Neural progenitor cell (in vitro differentiated cells): ENCODE measurements around the gene RNF114. TPM values are rescaled to one million over a fixed set of nuclear protein-coding genes. Genes with fewer than 3 reads are reported as not detected.
A peak's percentile ranks its signal among the peaks of the same experiment; 100 is the strongest.

ENCODE experiments used
- DNase-seq: peaks from one replicate; pipeline ENCODE4 v3.0.0-alpha.2; 2016; ENCODE audit warnings: low spot score
- H2AFZ ChIP-seq: fragments of 200-600 bp; sonication (generic); replicated peaks from 2 replicates; pipeline ENCODE4 v1.6.1; 2016; ENCODE audit warnings: antibody characterized with exemption
- H3F3A ChIP-seq: fragments of 200-600 bp; sonication (generic); 2 replicates; pipeline ENCODE4 v1.6.1; 2016; ENCODE audit warnings: antibody characterized with exemption, low read depth
- H3K27ac ChIP-seq: fragments of 200-600 bp; sonication (generic); 2 replicates; pipeline ENCODE4 v1.5.1; 2016; ENCODE audit warnings: mild to moderate bottlenecking
- H3K27me3 ChIP-seq: fragments of 200-600 bp; sonication (generic); 2 replicates; pipeline ENCODE4 v1.6.1; 2016; ENCODE audit warnings: mild to moderate bottlenecking, moderate library complexity
- H3K36me3 ChIP-seq: fragments of 200-600 bp; sonication (generic); 2 replicates; pipeline ENCODE4 v1.5.1; 2016
- H3K4me1 ChIP-seq: fragments of 200-600 bp; sonication (generic); 2 replicates; pipeline ENCODE4 v1.6.1; 2016; ENCODE audit warnings: mixed run types
- H3K4me2 ChIP-seq: fragments of 200-600 bp; sonication (generic); 2 replicates; pipeline ENCODE4 v1.6.1; 2016
- H3K4me3 ChIP-seq: fragments of 200-600 bp; sonication (generic); 2 replicates; pipeline ENCODE4 v1.5.1; 2016
- H3K79me2 ChIP-seq: fragments of 200-600 bp; sonication (generic); 2 replicates; pipeline ENCODE4 v1.6.1; 2016; ENCODE audit warnings: low read depth
- H3K9ac ChIP-seq: fragments of 200-600 bp; sonication (generic); 2 replicates; pipeline ENCODE4 v1.6.1; 2016
- H3K9me3 ChIP-seq: fragments of 200-600 bp; sonication (generic); 2 replicates; pipeline ENCODE4 v1.5.1; 2016; ENCODE audit warnings: low read depth
- H4K20me1 ChIP-seq: fragments of 200-600 bp; sonication (generic); 2 replicates; pipeline ENCODE4 v1.6.1; 2016; ENCODE audit warnings: low read depth
- H3K27ac Mint-ChIP-seq: 3 replicates; pipeline ENCODE4 v1.8.0; 2021; ENCODE audit warnings: mixed read lengths
- H3K27me3 Mint-ChIP-seq: 2 replicates; pipeline ENCODE4 v1.8.0; 2022; ENCODE audit warnings: low read depth, mild to moderate bottlenecking, inconsistent platforms, moderate library complexity, mixed read lengths; ENCODE audit not compliant: insufficient read depth
- H3K36me3 Mint-ChIP-seq: 3 replicates; pipeline ENCODE4 v1.8.0; 2021; ENCODE audit warnings: mixed read lengths
- H3K4me1 Mint-ChIP-seq: 3 replicates; pipeline ENCODE4 v1.8.0; 2021; ENCODE audit warnings: mixed read lengths
- H3K4me3 Mint-ChIP-seq: 3 replicates; pipeline ENCODE4 v1.8.0; 2021; ENCODE audit warnings: mild to moderate bottlenecking, moderate library complexity, mixed read lengths
- H3K9me3 Mint-ChIP-seq: 3 replicates; pipeline ENCODE4 v1.8.0; 2020; ENCODE audit warnings: mixed read lengths
- EZH2 ChIP-seq: fragments of 200-600 bp; sonication (generic); IDR thresholded peaks from 2 replicates; pipeline ENCODE4 v1.6.1; 2017; ENCODE audit warnings: antibody characterized with exemption, mild to moderate bottlenecking, moderate library complexity
- EZH2phosphoT487 ChIP-seq: fragments of 200-600 bp; sonication (generic); IDR thresholded peaks from 2 replicates; pipeline ENCODE4 v1.6.1; 2017; ENCODE audit warnings: antibody characterized with exemption
- total RNA-seq: library from RNA; depleted of rRNA; stranded (reverse); fragments of >200 nt; gene quantifications from 2 replicates; pipeline ENCODE4 v1.2.3, GENCODE V29; 2015; ENCODE audit warnings: low replicate concordance
- TF ChIP-seq, protein P1 (sequence below): fragments of 200-600 bp; sonication (generic); IDR thresholded peaks from 2 replicates; pipeline ENCODE4 v1.5.1; 2017; ENCODE audit warnings: antibody characterized with exemption, mild to moderate bottlenecking

RNF114 gene
- total RNA-seq, 1 donor from 2014 or later, result 41.3 TPM

DNA sequence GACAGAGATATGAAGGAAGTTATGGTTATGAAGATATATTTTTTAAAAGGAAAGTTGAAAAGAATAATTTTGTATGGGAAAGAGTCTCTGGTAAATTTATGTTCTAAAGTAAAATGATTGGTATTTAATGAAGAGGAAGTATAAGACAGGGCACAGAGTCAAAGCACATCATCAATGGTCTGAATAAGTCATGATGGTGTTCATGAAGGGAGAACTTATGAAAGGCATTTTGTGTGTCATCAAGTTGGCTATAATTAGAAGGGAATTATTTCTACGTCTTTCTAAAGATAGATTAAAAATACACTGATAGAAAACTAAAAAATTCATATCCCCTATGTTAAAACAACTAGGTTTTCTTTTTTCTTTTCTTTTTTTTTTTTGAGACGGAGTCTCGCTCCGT is 25.2 kb downstream of the RNF114 start:
- no peak overlapping the region for H3K4me3 ChIP-seq
- no peak overlapping the region for H3K9ac ChIP-seq
- H2AFZ ChIP-seq, result no peak overlapping the region
- no peak overlapping the region for H3K4me2 ChIP-seq
- no peaks in the 10 kb centered on the region for H3K27me3 ChIP-seq
- Mint-ChIP-seq H3K4me3 (no peak overlapping the region), H3K27ac (no peak overlapping the region), H3K9me3 (peaks cover 5% of the 10 kb centered on the region), H3K27me3 (peaks cover 7% of the 10 kb centered on the region), H3K36me3 (peaks cover 16% of the 10 kb centered on the region), H3K4me1 (no peaks in the 10 kb centered on the region)
- no peaks in the 10 kb centered on the region for H3K36me3 ChIP-seq
- TF ChIP-seq EZH2phosphoT487 (no peak), EZH2 (no peak)
- TF ChIP-seq, protein P1, sequence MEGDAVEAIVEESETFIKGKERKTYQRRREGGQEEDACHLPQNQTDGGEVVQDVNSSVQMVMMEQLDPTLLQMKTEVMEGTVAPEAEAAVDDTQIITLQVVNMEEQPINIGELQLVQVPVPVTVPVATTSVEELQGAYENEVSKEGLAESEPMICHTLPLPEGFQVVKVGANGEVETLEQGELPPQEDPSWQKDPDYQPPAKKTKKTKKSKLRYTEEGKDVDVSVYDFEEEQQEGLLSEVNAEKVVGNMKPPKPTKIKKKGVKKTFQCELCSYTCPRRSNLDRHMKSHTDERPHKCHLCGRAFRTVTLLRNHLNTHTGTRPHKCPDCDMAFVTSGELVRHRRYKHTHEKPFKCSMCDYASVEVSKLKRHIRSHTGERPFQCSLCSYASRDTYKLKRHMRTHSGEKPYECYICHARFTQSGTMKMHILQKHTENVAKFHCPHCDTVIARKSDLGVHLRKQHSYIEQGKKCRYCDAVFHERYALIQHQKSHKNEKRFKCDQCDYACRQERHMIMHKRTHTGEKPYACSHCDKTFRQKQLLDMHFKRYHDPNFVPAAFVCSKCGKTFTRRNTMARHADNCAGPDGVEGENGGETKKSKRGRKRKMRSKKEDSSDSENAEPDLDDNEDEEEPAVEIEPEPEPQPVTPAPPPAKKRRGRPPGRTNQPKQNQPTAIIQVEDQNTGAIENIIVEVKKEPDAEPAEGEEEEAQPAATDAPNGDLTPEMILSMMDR, result no peak
- peaks cover 5% of the 10 kb centered on the region for H3F3A ChIP-seq
- no peak for DNase-seq
- H3K79me2 ChIP-seq, result no peaks in the 10 kb centered on the region
- no peaks in the 10 kb centered on the region for H3K9me3 ChIP-seq
- H3K4me1 ChIP-seq, result no peaks in the 10 kb centered on the region
- no peak overlapping the region for H3K27ac ChIP-seq
- no peaks in the 10 kb centered on the region for H4K20me1 ChIP-seq

DNA sequence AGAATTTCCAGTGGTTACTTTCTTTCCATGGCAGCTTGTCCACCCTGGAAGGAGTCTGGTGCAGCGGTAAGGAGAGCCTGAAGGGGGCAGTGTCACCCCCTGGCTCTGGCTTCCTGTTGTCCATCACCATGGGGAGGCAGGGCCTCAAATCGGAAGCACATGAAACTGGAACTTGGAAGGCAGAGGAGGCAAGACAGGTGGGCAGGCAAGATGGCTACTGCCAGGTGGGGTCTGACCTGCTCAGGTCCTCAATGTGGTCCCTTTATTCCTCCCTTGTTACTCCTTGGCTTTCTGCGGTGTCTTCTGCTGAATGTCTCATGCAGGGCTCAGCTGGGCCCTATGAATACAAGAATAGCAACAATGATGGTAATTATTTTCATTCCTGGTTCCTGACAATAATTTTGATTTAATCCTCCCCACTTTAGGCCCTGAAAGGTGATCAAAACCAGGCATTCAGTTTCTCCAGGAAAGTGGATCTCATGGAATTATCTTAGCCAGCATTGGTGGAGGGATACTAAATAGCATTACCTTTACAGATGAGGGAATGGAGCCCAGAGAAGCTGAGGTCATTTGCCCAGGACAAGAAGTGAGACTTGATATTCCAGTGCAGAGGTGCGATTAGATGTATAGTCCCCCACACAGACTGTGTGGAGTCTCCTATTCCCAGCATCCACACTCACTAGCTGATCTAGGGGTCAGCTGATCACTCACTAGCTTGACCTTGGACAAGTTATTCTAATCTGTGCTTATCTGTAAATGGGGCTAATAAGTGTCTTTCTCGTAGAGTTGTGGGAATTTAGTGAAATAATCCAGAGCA is 29.0 kb downstream of the RNF114 start:
- no peak overlapping the region for H3K27ac ChIP-seq
- H3K4me3 ChIP-seq, result no peak overlapping the region
- H3K79me2 ChIP-seq, result no peaks in the 10 kb centered on the region
- no peaks in the 10 kb centered on the region for H3K9me3 ChIP-seq
- Mint-ChIP-seq H3K27me3 (peaks cover 2% of the 10 kb centered on the region), H3K27ac (no peak overlapping the region), H3K4me1 (peaks cover 3% of the 10 kb centered on the region), H3K4me3 (no peak overlapping the region), H3K36me3 (peaks cover 3% of the 10 kb centered on the region), H3K9me3 (peaks cover 3% of the 10 kb centered on the region)
- DNase-seq, result peak; percentile 67
- H4K20me1 ChIP-seq, result no peaks in the 10 kb centered on the region
- H2AFZ ChIP-seq, result no peak overlapping the region
- H3K36me3 ChIP-seq, result no peaks in the 10 kb centered on the region
- no peaks in the 10 kb centered on the region for H3K27me3 ChIP-seq
- H3K4me2 ChIP-seq, result no peak overlapping the region
- H3F3A ChIP-seq, result peaks cover 5% of the 10 kb centered on the region
- H3K4me1 ChIP-seq, result no peaks in the 10 kb centered on the region
- TF ChIP-seq EZH2 (no peak), EZH2phosphoT487 (no peak)
- TF ChIP-seq, protein P1, result peak; percentile 87
- H3K9ac ChIP-seq, result no peak overlapping the region

DNA sequence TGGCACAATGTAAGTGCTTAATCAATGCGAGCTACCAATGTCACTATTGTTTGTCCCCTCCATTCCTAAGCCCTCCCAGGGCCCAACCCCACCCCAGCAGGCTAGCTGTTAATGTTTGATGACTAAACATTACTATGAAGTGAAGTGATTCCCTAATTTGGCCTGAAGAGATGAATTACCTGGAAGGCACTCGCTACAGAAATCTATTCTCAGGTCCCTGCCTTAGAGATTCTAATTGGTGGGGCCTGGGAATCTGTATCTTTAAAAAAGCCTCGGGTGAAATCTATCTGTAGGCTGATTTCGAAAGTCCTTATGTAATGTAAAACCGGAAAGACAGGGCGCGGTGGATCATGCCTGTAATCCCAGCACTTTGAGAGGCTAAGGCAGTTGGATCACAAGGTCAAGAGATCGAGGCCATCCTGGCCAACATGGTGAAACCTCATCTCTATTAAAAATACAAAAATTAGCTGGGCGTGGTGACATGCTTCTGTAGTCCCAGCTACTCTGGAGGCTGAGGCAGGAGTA is 29.6 kb downstream of the RNF114 start:
- Histone ChIP-seq H3K4me1 (no peaks in the 10 kb centered on the region), H3K27me3 (no peaks in the 10 kb centered on the region), H3K4me3 (no peak overlapping the region), H3K36me3 (no peaks in the 10 kb centered on the region), H3K4me2 (no peak overlapping the region), H3K9me3 (no peaks in the 10 kb centered on the region), H3K9ac (no peak overlapping the region), H3K27ac (no peak overlapping the region), H2AFZ (no peak overlapping the region), H4K20me1 (no peaks in the 10 kb centered on the region), H3K79me2 (no peaks in the 10 kb centered on the region), H3F3A (peaks cover 5% of the 10 kb centered on the region)
- Mint-ChIP-seq H3K27ac (no peak overlapping the region), H3K36me3 (peaks cover 3% of the 10 kb centered on the region), H3K27me3 (peaks cover 2% of the 10 kb centered on the region), H3K4me1 (peaks cover 3% of the 10 kb centered on the region), H3K4me3 (no peak overlapping the region), H3K9me3 (peaks cover 3% of the 10 kb centered on the region)
- TF ChIP-seq, protein P1, result no peak
- TF ChIP-seq EZH2phosphoT487 (no peak), EZH2 (no peak)
- DNase-seq, result no peak
